ENCODE measurements around the gene COMMD1.
"Not testable (repeated sequence)": the region's sequence is repeated elsewhere in the genome, so short reads cannot be mapped to it uniquely, and the experiment has no call there.

The COMMD1 gene

DNA sequence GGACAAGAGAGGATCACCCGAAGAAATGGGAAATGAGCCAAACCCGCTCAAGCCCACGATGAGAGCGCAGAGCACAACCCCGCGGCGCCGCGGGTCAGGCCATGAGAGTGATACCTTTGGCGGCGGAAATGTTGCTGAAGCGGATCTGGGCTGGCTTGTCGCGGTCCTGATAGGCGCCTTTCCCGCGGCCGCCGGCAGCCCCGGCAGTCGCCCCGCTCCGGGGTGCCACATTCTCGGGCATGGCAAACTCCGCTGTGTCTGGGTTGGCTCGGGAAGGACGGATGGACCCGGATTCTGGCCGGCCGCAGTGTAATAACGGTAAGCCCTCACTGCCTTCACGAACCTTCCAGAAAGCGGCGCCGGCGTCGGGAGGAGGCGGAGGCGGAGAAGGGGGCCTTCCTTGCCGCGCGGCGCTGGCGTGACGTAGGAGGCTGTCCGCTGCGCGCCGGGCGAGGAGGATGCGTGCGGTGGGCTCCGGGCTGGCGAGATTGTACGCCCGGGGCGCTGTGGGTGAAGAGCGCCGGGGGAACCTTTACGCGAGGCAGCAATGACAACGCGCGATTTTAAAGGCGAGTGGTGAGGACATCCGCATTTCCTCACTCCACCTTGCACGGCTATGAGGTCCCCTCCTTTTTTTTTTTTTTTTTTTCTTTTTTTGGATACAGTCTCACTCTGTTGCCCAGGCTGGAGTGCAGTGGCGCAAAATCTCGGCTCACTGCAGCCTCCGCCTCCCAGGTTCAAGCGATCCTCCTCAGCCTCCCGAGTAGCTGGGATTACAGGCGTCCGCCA is 17.0 kb upstream of the COMMD1 start, which contains the start of gene CCT4:
Gene CCT4 (minus strand): TSS at position 390 of the 789 bp plus-strand sequence. CDS start 149 bp downstream, at position 241.
- peak; percentile 93 to 96 for DNase-seq (ENCODE audit: low spot score in 2 of 2)
- Mint-ChIP-seq H3K4me3 (peak within 1 kb of the TSS; percentile 99), H3K27ac (ENCODE audit: low read depth) (peak within 1 kb of the TSS; percentile 98), H3K9me3 (no peaks in the 10 kb centered on the region), H3K36me3 (ENCODE audit: insufficient read depth) (peaks cover 40% of the 10 kb centered on the region), H3K27me3 (no peaks in the 10 kb centered on the region), H3K4me1 (peaks cover 27% of the 10 kb centered on the region)
- peak; percentile 80 for ATAC-seq (replicated peaks; ENCODE audit: extremely low read depth, poor library complexity, severe bottlenecking)

DNA sequence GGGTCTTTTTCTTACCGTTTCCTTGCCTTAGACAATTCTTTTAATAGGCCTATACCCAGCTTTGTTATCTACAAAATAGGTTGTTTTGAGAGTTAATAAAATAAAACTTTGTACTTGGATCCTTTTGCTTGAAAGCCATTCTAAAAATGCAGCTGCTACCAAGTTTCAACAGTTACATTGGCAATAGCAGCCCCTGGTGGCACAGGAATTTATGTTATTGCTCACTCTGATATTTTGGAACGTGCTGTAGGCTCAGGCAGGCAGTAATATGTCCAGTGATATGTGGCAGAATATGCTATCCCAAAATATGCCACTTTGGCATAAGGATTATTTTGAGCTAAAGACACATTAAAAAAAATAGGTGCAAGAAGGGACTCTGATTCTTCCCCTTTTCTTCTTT is 6.7 kb upstream of the COMMD1 start:
- H3K4me3 Mint-ChIP-seq: no peak overlapping the region
- ATAC-seq (replicated peaks; ENCODE audit: extremely low read depth, poor library complexity, severe bottlenecking) (no peak), DNase-seq (ENCODE audit: low spot score in 2 of 2) (no peak)
- no peaks in the 10 kb centered on the region for H3K27me3 Mint-ChIP-seq
- H3K36me3 Mint-ChIP-seq (ENCODE audit: insufficient read depth): no peaks in the 10 kb centered on the region
- H3K4me1 Mint-ChIP-seq: no peaks in the 10 kb centered on the region
- H3K27ac Mint-ChIP-seq (ENCODE audit: low read depth): no peak overlapping the region
- H3K9me3 Mint-ChIP-seq: no peaks in the 10 kb centered on the region

DNA sequence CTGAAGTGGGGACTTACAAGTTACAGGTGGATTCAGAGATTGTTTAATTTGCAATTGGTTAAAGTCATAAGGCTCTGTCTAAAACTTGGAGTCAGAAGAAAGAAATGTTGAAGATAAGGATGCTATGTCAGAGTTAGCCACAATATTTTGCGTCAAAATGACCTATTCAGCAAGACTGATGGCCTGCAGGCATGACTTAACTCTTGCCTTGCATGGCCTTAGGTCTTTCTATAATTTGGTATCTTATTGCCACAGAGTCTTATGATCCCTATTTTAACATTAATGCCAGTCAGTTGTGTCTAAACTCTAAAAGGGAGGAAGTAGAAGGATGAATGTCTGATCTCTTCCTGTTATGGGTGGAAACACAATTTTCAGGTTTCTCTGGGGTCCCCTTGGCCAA is 5.2 kb upstream of the COMMD1 start:
- DNase-seq (ENCODE audit: low spot score in 2 of 2) (no peak), ATAC-seq (replicated peaks; ENCODE audit: extremely low read depth, poor library complexity, severe bottlenecking) (no peak)
- Mint-ChIP-seq H3K36me3 (ENCODE audit: insufficient read depth) (peaks cover under 1% of the 10 kb centered on the region), H3K4me3 (no peak overlapping the region), H3K4me1 (no peaks in the 10 kb centered on the region), H3K27me3 (no peaks in the 10 kb centered on the region), H3K9me3 (no peaks in the 10 kb centered on the region), H3K27ac (ENCODE audit: low read depth) (no peak overlapping the region)

DNA sequence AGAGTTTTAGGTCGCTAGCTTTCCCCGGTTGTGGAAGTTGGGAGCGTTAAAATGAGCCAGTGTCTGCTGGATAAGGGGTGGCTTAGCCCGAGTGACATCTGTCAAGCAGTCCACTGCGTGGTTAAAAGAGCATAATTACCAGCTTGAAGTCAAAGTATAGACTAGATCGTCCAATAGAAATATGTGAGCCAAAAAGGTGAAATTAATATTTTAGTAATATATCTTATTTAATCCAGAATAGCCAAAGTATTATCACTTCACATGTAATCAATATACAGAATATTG is 654 bp downstream of the COMMD1 start:
- DNase-seq (ENCODE audit: low spot score in 2 of 2) (no peak), ATAC-seq (replicated peaks; ENCODE audit: extremely low read depth, poor library complexity, severe bottlenecking) (peak; percentile 9)
- Mint-ChIP-seq H3K4me3 (peak overlapping the region; percentile 98), H3K27me3 (no peaks in the 10 kb centered on the region), H3K9me3 (no peaks in the 10 kb centered on the region), H3K27ac (ENCODE audit: low read depth) (peak overlapping the region; percentile 91), H3K36me3 (ENCODE audit: insufficient read depth) (peaks cover 4% of the 10 kb centered on the region), H3K4me1 (peaks cover 4% of the 10 kb centered on the region)

DNA sequence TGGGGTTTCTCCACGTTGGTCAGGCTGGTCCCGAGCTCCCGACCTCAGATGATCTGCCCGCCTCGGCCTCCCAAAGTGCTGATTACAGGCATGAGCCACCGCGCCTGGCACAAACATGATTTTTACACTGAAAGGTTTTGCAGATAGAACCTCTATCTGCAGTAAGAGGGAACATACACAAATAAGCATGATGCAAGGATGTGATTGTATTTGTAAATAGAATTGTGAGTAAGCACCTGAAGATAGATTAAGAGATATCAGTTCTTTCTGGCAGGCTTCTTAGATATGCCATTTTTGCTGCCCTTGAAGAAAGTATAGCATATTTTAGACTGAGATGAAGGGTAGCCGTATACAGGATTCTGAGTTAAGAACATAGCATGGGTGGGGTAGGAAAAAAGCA is 3.6 kb downstream of the COMMD1 start:
- DNase-seq (ENCODE audit: low spot score in 2 of 2): no peak
- Mint-ChIP-seq H3K9me3 (no peaks in the 10 kb centered on the region), H3K27ac (ENCODE audit: low read depth) (no peak overlapping the region), H3K27me3 (no peaks in the 10 kb centered on the region), H3K36me3 (ENCODE audit: insufficient read depth) (peaks cover 4% of the 10 kb centered on the region), H3K4me1 (peaks cover 11% of the 10 kb centered on the region), H3K4me3 (no peak overlapping the region)
- ATAC-seq (replicated peaks; ENCODE audit: extremely low read depth, poor library complexity, severe bottlenecking): no peak

DNA sequence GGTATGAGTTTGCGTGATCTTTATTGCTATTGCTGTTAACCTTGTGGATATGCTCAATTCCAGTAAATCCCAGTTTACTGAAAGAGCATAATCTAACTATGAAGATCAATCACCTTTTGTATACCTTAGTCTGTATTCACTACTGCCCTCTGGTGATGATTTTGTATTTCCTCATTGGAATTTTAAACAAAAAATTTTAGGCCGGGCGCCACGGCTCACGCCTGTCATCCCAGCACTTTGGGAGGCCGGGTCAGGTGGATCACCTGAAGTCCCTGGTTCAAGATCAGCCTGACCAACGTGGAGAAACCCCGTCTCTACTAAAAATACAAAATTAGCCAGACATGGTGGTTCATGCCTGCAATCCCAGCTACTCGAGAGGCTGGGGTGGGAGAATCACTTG is 5.1 kb downstream of the COMMD1 start:
- H3K9me3 Mint-ChIP-seq: no peaks in the 10 kb centered on the region
- H3K27me3 Mint-ChIP-seq: no peaks in the 10 kb centered on the region
- peaks cover 1% of the 10 kb centered on the region for H3K36me3 Mint-ChIP-seq (ENCODE audit: insufficient read depth)
- H3K27ac Mint-ChIP-seq (ENCODE audit: low read depth): no peak overlapping the region
- no peak for DNase-seq (ENCODE audit: low spot score in 2 of 2)
- no peak for ATAC-seq (replicated peaks; ENCODE audit: extremely low read depth, poor library complexity, severe bottlenecking)
- H3K4me3 Mint-ChIP-seq: no peak overlapping the region
- H3K4me1 Mint-ChIP-seq: peaks cover 11% of the 10 kb centered on the region

DNA sequence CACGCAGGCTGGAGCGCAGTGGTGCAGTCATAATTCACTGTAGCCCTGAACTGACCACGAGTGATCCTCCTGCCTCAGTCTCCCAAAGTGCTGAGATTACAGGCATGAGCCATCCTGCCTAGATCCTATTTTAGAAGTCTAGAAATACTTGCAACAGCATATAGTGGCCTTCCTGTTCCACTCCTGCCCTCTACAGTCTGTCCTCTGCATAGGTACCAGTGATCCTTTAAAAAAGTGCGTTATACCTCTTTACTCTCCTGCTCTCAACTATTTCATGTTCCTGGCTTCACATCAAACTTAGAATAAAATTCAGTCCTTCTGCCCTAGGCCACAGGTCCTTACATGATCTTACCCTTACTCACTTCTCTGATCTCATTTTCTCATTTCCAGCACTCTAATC is 6.0 kb downstream of the COMMD1 start:
- ATAC-seq (replicated peaks; ENCODE audit: extremely low read depth, poor library complexity, severe bottlenecking): no peak

DNA sequence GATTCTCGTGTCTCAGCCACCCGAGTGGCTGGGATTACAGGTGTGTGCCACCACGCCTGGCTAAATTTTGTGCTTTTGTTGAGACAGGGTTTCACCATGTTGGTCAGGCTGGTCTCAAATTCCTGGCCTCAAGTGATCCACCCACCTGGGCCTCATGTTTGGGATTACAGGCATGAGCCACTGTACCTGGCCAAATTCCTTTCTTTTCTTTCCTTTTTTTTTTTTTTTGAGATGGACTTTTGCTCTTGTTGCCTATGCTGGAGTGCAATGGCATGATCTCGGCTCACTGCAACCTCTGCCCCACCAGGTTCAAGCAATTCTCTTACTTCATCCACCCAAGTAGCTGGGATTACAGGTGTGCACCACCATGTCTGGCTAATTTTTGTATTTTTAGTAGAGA is 9.3 kb downstream of the COMMD1 start:
- H3K4me3 Mint-ChIP-seq; H3K9me3 Mint-ChIP-seq; H3K27ac Mint-ChIP-seq (ENCODE audit: low read depth); H3K27me3 Mint-ChIP-seq; H3K4me1 Mint-ChIP-seq; ATAC-seq (replicated peaks; ENCODE audit: extremely low read depth, poor library complexity, severe bottlenecking); H3K36me3 Mint-ChIP-seq (ENCODE audit: insufficient read depth); DNase-seq (ENCODE audit: low spot score in 2 of 2): not testable (repeated sequence)

More for the DNA sequence above, 6.0 kb downstream of the COMMD1 start:
- H3K9me3 Mint-ChIP-seq: no peaks in the 10 kb centered on the region
- DNase-seq (ENCODE audit: low spot score in 2 of 2): no peak
- no peak overlapping the region for H3K4me3 Mint-ChIP-seq
- H3K36me3 Mint-ChIP-seq (ENCODE audit: insufficient read depth): peaks cover 1% of the 10 kb centered on the region
- H3K4me1 Mint-ChIP-seq: peaks cover 6% of the 10 kb centered on the region
- H3K27me3 Mint-ChIP-seq: no peaks in the 10 kb centered on the region
- no peak overlapping the region for H3K27ac Mint-ChIP-seq (ENCODE audit: low read depth)

DNA sequence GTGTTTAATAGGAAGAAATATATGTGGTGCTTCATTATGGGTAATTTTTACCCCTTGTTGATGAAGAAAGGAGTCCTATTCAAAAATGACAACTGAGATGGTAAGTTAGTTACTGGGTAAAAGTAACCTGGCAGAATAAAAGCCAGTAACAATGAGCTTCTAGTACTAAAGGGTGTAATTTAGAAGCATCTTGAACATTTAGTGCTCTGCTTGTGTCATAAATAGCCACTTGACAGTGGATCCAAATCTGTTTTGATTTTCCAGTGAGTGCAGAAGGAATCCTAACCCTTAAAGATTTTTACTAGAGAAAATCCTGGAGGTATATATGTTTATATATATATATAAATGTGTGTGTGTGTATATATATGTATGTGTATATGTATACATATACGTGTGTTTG is 15.1 kb downstream of the COMMD1 start:
- Mint-ChIP-seq H3K4me1 (no peaks in the 10 kb centered on the region), H3K27ac (ENCODE audit: low read depth) (no peak overlapping the region), H3K9me3 (no peaks in the 10 kb centered on the region), H3K4me3 (no peak overlapping the region), H3K36me3 (ENCODE audit: insufficient read depth) (peaks cover 10% of the 10 kb centered on the region), H3K27me3 (no peaks in the 10 kb centered on the region)
- ATAC-seq (replicated peaks; ENCODE audit: extremely low read depth, poor library complexity, severe bottlenecking) (no peak), DNase-seq (ENCODE audit: low spot score in 2 of 2) (no peak)

DNA sequence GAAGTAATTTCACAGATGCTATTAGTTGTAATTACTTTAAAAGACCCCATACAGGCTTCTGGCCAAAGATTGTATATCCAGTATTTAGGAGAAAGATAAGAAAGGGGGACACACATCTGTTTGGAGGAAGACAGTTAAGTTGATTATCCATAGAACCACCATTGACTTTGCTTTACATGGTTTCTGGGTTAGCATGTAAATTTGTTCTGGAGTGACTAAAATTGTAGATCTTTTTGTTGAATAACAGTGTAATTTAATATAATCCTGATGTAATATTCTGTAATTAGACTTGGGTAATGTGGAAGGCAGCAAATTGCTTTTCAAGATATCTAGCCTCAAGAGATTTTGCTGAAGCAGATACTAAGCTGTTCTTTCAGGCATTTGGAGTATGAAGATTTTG is 17.2 kb downstream of the COMMD1 start:
- no peak overlapping the region for H3K27ac Mint-ChIP-seq (ENCODE audit: low read depth)
- H3K4me3 Mint-ChIP-seq: no peak overlapping the region
- DNase-seq (ENCODE audit: low spot score in 2 of 2) (no peak), ATAC-seq (replicated peaks; ENCODE audit: extremely low read depth, poor library complexity, severe bottlenecking) (no peak)
- no peaks in the 10 kb centered on the region for H3K4me1 Mint-ChIP-seq
- H3K9me3 Mint-ChIP-seq: no peaks in the 10 kb centered on the region
- no peaks in the 10 kb centered on the region for H3K27me3 Mint-ChIP-seq
- peaks cover 10% of the 10 kb centered on the region for H3K36me3 Mint-ChIP-seq (ENCODE audit: insufficient read depth)

DNA sequence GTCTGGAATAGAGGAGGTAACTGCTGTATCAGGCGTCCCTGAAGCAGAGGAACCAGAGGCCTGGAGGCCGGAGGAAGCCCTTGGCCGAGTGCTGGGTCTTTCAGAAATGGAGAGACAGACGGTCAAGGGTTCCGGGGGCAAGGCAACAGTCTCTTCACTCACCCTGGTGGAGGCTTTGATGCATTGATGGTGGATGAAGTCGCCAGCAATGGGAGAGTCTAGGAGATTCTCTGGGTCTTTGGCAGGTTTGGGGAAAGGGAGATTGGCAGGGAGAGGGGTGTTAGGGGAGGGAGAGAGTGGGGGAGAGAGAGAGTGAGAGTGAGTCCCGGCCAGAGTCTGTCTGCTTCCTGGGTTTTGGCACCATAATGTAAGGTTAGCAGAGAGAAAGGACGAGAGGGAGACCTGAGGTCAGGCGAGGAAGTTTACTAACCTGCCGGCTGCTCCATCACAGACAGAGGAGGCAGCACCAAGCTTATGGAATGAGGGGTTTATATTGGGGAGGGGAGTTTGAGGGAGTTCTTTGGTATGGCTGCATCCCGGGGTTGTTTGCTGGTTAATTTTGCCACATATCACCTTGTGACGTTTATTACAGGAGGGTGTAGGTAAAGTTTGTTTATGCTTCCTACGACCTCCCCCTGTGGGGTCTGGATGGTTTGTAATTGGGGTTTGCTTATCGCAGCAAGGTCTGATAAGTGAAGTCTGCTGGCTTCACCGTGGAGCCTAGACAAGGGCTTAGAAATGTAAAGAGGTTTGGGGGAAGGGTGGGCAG is 19.6 kb downstream of the COMMD1 start:
- DNase-seq (ENCODE audit: low spot score in 2 of 2) (no peak), ATAC-seq (replicated peaks; ENCODE audit: extremely low read depth, poor library complexity, severe bottlenecking) (no peak)
- Mint-ChIP-seq H3K27ac (ENCODE audit: low read depth) (no peak overlapping the region), H3K9me3 (no peaks in the 10 kb centered on the region), H3K27me3 (no peaks in the 10 kb centered on the region), H3K4me1 (no peaks in the 10 kb centered on the region), H3K36me3 (ENCODE audit: insufficient read depth) (peaks cover 6% of the 10 kb centered on the region), H3K4me3 (no peak overlapping the region)

DNA sequence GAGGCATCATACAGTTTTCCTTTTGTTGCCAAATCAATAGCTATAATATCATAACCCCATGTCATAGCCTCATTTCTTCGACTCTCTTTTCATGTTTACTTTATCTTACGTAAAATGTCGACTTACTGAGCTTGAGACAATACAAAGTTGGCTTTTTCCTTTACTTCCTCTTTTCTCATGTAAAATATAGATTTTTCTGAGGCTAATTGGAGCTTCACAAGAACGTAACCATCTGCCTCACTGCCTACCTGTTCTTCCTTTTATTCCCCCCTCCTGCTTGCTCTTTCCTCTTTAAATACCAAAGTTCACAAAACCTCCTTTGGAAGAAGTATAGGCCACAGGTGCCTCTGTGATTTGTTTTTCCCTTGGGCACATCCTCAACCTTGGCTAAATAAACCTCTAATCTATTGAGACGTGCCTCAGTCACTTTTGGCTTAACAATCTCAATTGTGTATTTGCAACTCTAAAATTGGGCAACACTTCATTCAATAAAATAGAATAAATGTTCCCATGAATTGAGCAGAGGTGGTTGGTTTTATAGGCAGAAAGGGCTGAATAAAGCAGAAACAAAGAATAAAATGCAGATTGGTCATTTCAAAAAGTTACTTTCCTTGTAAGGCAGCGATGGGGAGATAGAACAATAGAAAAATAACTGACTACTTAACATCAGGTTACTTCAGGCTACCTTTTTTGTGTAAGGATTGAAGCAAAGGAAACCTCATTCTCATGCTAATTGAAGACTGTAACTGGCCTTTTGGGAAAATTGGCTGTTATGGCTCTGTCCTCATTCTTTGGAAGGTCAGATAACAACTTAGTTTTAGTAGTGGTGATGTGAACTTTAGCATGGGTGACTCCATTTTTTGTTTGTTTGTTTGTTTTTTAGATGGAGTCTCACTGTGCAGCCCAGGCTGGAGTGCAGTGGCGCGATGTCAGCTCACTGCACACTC is 21.3 kb downstream of the COMMD1 start:
- no peaks in the 10 kb centered on the region for H3K4me1 Mint-ChIP-seq
- no peak overlapping the region for H3K4me3 Mint-ChIP-seq
- DNase-seq (ENCODE audit: low spot score in 2 of 2): no peak
- no peak for ATAC-seq (replicated peaks; ENCODE audit: extremely low read depth, poor library complexity, severe bottlenecking)
- no peaks in the 10 kb centered on the region for H3K27me3 Mint-ChIP-seq
- H3K36me3 Mint-ChIP-seq (ENCODE audit: insufficient read depth): no peaks in the 10 kb centered on the region
- H3K27ac Mint-ChIP-seq (ENCODE audit: low read depth): no peak overlapping the region
- no peaks in the 10 kb centered on the region for H3K9me3 Mint-ChIP-seq

All from central memory CD8-positive, alpha-beta T cell (primary cell).